ENCODE data around the gene XYLT1. TPM values are rescaled to one million over a fixed set of nuclear protein-coding genes. Genes with fewer than 3 reads are reported as not detected.

Gene XYLT1
- total RNA-seq, 1 donor from 2014 or later, result 27.3 TPM

- Histone ChIP-seq H3K4me1 (no peaks in the 10 kb centered on the region), H3K27me3 (no peaks in the 10 kb centered on the region), H3K9me3 (no peaks in the 10 kb centered on the region), H3K36me3 (no peaks in the 10 kb centered on the region), H3K4me3 (no peak overlapping the region), H3K27ac (no peak overlapping the region)
- no peak for DNase-seq (ENCODE audit: extremely low spot score in 2 of 2)
- TF ChIP-seq POLR2AphosphoS5 (IDR thresholded peaks at IDR 0.05; ENCODE audit: insufficient read depth in 1 of 2, low read depth in 1 of 2), result no peak
- TF ChIP-seq CTCF (IDR thresholded peaks at IDR 0.05), result no peak
- no peak for TF ChIP-seq POLR2A (IDR thresholded peaks at IDR 0.05)
- intact Hi-C loops (cut with DNase I), result no loop called here
Observed at GRCh38 chr16:17061326-17061725, 409.4 kb downstream of the XYLT1 start.

GRCh38 chr16:17058471-17058870, 412.3 kb downstream of the XYLT1 start:
- Histone ChIP-seq H3K27ac (no peak overlapping the region), H3K4me3 (no peak overlapping the region), H3K36me3 (no peaks in the 10 kb centered on the region), H3K9me3 (no peaks in the 10 kb centered on the region), H3K4me1 (no peaks in the 10 kb centered on the region), H3K27me3 (no peaks in the 10 kb centered on the region)
- TF ChIP-seq POLR2AphosphoS5 (IDR thresholded peaks at IDR 0.05; ENCODE audit: insufficient read depth in 1 of 2, low read depth in 1 of 2), result no peak
- TF ChIP-seq POLR2A (IDR thresholded peaks at IDR 0.05), result no peak
- no peak for TF ChIP-seq CTCF (IDR thresholded peaks at IDR 0.05)
- intact Hi-C loops (cut with DNase I), result no loop called here
- DNase-seq (ENCODE audit: extremely low spot score in 2 of 2), result no peak

- Histone ChIP-seq H3K27me3 (no peaks in the 10 kb centered on the region), H3K9me3 (no peaks in the 10 kb centered on the region), H3K27ac (no peak overlapping the region), H3K4me1 (no peaks in the 10 kb centered on the region), H3K36me3 (no peaks in the 10 kb centered on the region), H3K4me3 (no peak overlapping the region)
- no peak for TF ChIP-seq POLR2AphosphoS5 (IDR thresholded peaks at IDR 0.05; ENCODE audit: insufficient read depth in 1 of 2, low read depth in 1 of 2)
- no peak for TF ChIP-seq CTCF (IDR thresholded peaks at IDR 0.05)
- TF ChIP-seq POLR2A (IDR thresholded peaks at IDR 0.05), result no peak
- no peak for DNase-seq (ENCODE audit: extremely low spot score in 2 of 2)
- intact Hi-C loops (cut with DNase I), result no loop called here
Observed at GRCh38 chr16:17056666-17057065, 414.1 kb downstream of the XYLT1 start.

GRCh38 chr16:17053536-17054160, 417.1 kb downstream of the XYLT1 start:
- intact Hi-C loops (cut with DNase I), result no loop called here

More at GRCh38 chr16:17053536-17054160, 417.1 kb downstream of the XYLT1 start:
- H3K27me3 ChIP-seq, result no peaks in the 10 kb centered on the region
- H3K4me1 ChIP-seq, result no peaks in the 10 kb centered on the region
- no peak for DNase-seq (ENCODE audit: extremely low spot score in 2 of 2)
- no peaks in the 10 kb centered on the region for H3K9me3 ChIP-seq
- H3K4me3 ChIP-seq, result no peak overlapping the region
- H3K27ac ChIP-seq, result no peak overlapping the region
- no peaks in the 10 kb centered on the region for H3K36me3 ChIP-seq
- TF ChIP-seq POLR2AphosphoS5 (IDR thresholded peaks at IDR 0.05; ENCODE audit: insufficient read depth in 1 of 2, low read depth in 1 of 2), result no peak
- no peak for TF ChIP-seq POLR2A (IDR thresholded peaks at IDR 0.05)
- TF ChIP-seq CTCF (IDR thresholded peaks at IDR 0.05), result no peak

Small RNA genes lying within 50 kb of the gene (small RNA-seq; reads per million reads assigned to genes)
- gene AC109446.1, result not detected

All from vagina (tissue), 2 donors.